Osteoblast (primary cell): ENCODE measurements around the gene CDH16. TPM values are rescaled to one million over a fixed set of nuclear protein-coding genes. Genes with fewer than 3 reads are reported as not detected.
"Not testable (repeated sequence)": the region's sequence is repeated elsewhere in the genome, so short reads cannot be mapped to it uniquely, and the experiment has no call there.

Experiments used
- DNase-seq: peaks from one replicate; pipeline ENCODE4 v3.0.0; 2011; ENCODE audit warnings: low spot score, mixed read lengths; ENCODE audit not compliant: insufficient read length; ENCODE audit errors: missing footprints
- H2AFZ ChIP-seq: 2 replicates; pipeline ENCODE4 v1.6.0; 2011; ENCODE audit warnings: mild to moderate bottlenecking, low read length
- H3K27ac ChIP-seq: 2 replicates; pipeline ENCODE4 v1.5.1; 2011; ENCODE audit warnings: mild to moderate bottlenecking, low read depth, low read length, moderate library complexity
- H3K27me3 ChIP-seq: 2 replicates; pipeline ENCODE4 v1.6.0; 2012; ENCODE audit warnings: mild to moderate bottlenecking, control low read depth, inconsistent platforms, low read length, moderate library complexity; ENCODE audit not compliant: insufficient read depth
- H3K36me3 ChIP-seq: 2 replicates; pipeline ENCODE4 v1.5.1; 2011; ENCODE audit warnings: mild to moderate bottlenecking, low read length, control low read depth, moderate library complexity; ENCODE audit not compliant: insufficient read depth
- H3K4me1 ChIP-seq: 2 replicates; pipeline ENCODE4 v1.5.1; 2011; ENCODE audit warnings: mild to moderate bottlenecking, low read length, control low read depth, moderate library complexity; ENCODE audit not compliant: insufficient read depth
- H3K4me2 ChIP-seq: 2 replicates; pipeline ENCODE4 v1.6.0; 2011; ENCODE audit warnings: mild to moderate bottlenecking, low read length; ENCODE audit not compliant: insufficient read depth
- H3K4me3 ChIP-seq: fragments of 200-600 bp; sonication (generic); 3 replicates; pipeline ENCODE4 v1.5.1; 2012; ENCODE audit warnings: mild to moderate bottlenecking, low read length, inconsistent platforms; ENCODE audit not compliant: insufficient read depth
- H3K79me2 ChIP-seq: 2 replicates; pipeline ENCODE4 v1.6.0; 2012; ENCODE audit warnings: mild to moderate bottlenecking, low read length, control low read depth, inconsistent platforms; ENCODE audit not compliant: insufficient read depth
- H3K9me3 ChIP-seq: 2 replicates; pipeline ENCODE4 v1.5.1; 2011; ENCODE audit warnings: low read depth, low read length, control low read depth
- H4K20me1 ChIP-seq: 2 replicates; pipeline ENCODE4 v1.6.0; 2012; ENCODE audit warnings: mild to moderate bottlenecking, low read length, control low read depth; ENCODE audit not compliant: insufficient read depth
- total RNA-seq: library from RNA; depleted of rRNA; stranded (reverse); fragments of >200 nt; gene quantifications from 2 replicates; pipeline ENCODE4 v1.2.3, GENCODE V29; 2012
- TF ChIP-seq, protein P1 (sequence below): IDR thresholded peaks from 2 replicates; pipeline ENCODE4 v1.5.1; 2011; ENCODE audit warnings: mild to moderate bottlenecking, low read depth, low read length, moderate library complexity; ENCODE audit errors: extremely low read depth

CDH16 gene
- total RNA-seq, 1 donor, result not detected

DNA sequence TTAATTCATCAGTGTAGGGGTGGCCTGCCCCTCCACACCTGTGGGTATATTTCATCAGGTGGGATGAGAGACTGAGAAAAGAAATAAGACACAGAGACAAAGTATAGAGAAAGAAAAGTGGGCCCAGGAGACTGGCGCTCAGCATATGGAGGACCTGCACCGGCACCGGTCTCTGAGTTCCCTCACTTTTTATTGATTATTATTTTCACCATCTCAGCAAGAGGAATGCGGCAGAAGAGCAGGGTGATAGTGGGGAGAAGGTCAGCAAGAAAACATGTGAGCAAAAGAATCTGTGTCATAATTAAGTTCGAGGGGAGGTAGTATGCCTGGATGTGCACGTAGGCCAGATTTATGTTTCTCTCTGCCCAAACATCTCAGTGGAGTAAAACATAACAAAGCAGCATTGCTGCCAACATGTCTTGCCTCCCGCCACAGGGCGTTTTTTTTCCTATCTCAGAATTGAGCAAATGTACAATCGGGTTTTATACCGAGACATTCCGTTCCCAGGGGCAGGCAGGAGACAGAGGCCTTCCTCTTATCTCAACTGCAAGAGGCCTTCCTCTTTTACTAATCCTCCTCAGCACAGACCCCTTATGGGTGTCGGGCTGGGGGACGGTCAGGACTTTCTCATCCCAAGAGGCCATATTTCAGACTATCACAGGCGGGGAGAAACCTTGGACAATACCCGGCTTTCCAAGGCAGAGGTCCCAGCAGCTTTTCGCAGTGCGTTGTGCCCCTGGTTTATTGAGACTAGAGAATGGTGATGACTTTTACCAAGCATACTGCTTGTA lies 36.9 kb upstream of the CDH16 start:
- H3K4me2 ChIP-seq, H2AFZ ChIP-seq, H3K79me2 ChIP-seq, H3K27ac ChIP-seq, DNase-seq, H3K4me1 ChIP-seq, H3K4me3 ChIP-seq, H4K20me1 ChIP-seq, H3K36me3 ChIP-seq, H3K9me3 ChIP-seq: not testable (repeated sequence)
- H3K27me3 ChIP-seq, result peaks cover 11% of the 10 kb centered on the region

DNA sequence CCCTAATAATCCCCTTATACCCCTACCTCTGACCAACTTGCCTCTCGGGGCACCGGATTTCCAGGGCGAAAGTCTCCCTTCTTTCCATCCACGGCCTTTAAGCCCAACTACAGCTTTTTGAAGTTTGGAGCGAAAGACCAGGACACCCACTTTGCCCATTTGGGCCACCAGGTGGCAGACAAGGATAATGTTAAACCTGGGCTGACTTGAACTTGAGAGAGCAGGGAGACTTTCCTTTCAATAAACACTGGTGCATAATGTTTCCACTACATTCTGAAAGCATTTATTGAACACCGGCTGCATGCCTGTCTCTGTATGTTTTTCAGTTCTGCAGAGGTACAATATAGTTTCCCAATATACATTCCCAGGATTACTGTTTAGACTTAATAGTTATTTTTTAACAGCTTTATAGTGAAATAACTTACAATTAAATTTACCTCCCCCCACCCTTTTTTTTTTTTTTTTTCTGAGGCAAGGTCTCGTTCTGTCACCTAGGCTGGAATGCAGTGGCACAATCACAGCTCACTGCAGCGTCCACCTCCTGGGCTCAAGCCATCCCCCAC lies 35.5 kb upstream of the CDH16 start:
- no peaks in the 10 kb centered on the region for H3K79me2 ChIP-seq
- H2AFZ ChIP-seq, result no peak overlapping the region
- no peak overlapping the region for H3K4me2 ChIP-seq
- H3K4me3 ChIP-seq, result no peak overlapping the region
- no peak overlapping the region for H3K27ac ChIP-seq
- H3K36me3 ChIP-seq, result no peaks in the 10 kb centered on the region
- TF ChIP-seq, protein P1, sequence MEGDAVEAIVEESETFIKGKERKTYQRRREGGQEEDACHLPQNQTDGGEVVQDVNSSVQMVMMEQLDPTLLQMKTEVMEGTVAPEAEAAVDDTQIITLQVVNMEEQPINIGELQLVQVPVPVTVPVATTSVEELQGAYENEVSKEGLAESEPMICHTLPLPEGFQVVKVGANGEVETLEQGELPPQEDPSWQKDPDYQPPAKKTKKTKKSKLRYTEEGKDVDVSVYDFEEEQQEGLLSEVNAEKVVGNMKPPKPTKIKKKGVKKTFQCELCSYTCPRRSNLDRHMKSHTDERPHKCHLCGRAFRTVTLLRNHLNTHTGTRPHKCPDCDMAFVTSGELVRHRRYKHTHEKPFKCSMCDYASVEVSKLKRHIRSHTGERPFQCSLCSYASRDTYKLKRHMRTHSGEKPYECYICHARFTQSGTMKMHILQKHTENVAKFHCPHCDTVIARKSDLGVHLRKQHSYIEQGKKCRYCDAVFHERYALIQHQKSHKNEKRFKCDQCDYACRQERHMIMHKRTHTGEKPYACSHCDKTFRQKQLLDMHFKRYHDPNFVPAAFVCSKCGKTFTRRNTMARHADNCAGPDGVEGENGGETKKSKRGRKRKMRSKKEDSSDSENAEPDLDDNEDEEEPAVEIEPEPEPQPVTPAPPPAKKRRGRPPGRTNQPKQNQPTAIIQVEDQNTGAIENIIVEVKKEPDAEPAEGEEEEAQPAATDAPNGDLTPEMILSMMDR, result peak; percentile 89
- peak; percentile 93 for DNase-seq
- no peaks in the 10 kb centered on the region for H3K4me1 ChIP-seq
- H3K9me3 ChIP-seq, result peaks cover 5% of the 10 kb centered on the region
- peaks cover 19% of the 10 kb centered on the region for H3K27me3 ChIP-seq
- no peaks in the 10 kb centered on the region for H4K20me1 ChIP-seq

DNA sequence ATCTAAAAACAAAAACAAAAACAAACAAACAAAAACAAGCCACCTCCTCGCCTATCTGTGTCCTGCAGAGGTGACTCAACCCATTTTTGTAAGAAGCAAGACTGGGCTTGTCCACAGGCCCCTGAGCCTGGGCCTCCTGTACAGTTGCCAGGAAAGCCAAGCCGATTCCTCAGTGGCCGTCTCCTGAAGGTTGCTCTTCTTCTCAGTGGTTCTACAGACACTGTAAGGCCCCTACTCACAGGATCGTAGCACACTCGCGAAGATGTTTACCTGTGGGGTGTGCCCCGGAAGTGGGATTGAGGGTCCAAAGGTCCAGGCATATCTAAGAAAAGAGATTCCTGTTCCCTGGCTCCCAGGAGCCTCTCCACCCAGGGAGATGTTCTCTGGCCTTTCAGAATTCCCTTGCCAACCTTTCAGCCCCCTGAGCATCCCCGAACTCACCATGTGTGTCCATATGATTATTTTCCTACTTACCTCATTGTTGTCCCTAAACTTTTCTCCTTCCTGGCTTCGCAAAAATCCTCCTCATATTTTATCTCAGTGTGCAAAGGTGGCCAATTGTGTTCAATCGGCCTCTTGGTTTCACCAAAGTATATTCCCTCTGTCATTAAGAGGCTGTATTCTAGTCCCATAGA lies 34.9 kb upstream of the CDH16 start:
- peaks cover 5% of the 10 kb centered on the region for H3K9me3 ChIP-seq
- H3K4me1 ChIP-seq, result no peaks in the 10 kb centered on the region
- no peaks in the 10 kb centered on the region for H3K79me2 ChIP-seq
- TF ChIP-seq, protein P1, result no peak
- no peaks in the 10 kb centered on the region for H4K20me1 ChIP-seq
- no peak overlapping the region for H3K27ac ChIP-seq
- peak; percentile 25 for DNase-seq
- H3K4me2 ChIP-seq, result no peak overlapping the region
- no peak overlapping the region for H3K4me3 ChIP-seq
- no peaks in the 10 kb centered on the region for H3K36me3 ChIP-seq
- no peak overlapping the region for H2AFZ ChIP-seq
- H3K27me3 ChIP-seq, result peaks cover 21% of the 10 kb centered on the region

DNA sequence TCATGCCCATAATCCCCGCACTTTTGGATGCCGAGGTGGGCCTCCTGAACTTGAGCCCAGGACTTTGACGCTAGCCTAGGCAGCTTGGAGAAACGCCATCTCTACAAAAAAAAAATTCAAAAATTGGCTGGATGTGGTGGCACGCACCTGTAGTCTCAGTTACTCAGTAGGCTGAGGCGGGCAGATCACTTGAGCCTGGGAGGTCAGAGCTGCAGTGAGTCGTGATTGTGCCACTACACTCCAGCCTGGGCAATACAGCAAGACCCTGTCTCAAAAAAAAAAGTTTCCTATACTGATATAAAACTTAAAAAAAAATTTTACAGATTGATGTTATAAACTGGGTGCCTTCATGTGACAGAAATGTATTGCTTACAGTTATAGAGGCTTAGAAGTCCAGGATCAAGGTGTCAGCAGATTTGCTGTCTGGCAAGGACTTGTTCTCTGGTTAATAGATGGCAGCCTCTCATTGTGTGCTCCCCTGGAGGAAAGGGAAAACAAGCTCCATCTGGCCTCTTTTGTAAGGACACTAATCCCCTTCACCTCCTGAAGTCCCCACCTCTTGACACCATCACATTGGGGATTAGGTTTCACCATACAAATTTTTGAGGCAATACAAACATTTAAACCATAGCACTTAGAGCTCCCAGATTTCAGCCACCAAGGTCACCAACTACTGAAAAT lies 33.9 kb upstream of the CDH16 start:
- H3K9me3 ChIP-seq, result peaks cover 5% of the 10 kb centered on the region
- H3K4me1 ChIP-seq, result peaks cover 1% of the 10 kb centered on the region
- no peak overlapping the region for H3K4me3 ChIP-seq
- DNase-seq, result no peak
- no peaks in the 10 kb centered on the region for H3K79me2 ChIP-seq
- no peaks in the 10 kb centered on the region for H3K36me3 ChIP-seq
- H3K27me3 ChIP-seq, result peaks cover 18% of the 10 kb centered on the region
- H2AFZ ChIP-seq, result no peak overlapping the region
- no peak overlapping the region for H3K4me2 ChIP-seq
- no peaks in the 10 kb centered on the region for H4K20me1 ChIP-seq
- no peak overlapping the region for H3K27ac ChIP-seq
- TF ChIP-seq, protein P1, result no peak
